Body of pancreas (tissue), 4 donors: ENCODE data around the gene CFAP46. TPM values are rescaled to one million over a fixed set of nuclear protein-coding genes. Genes with fewer than 3 reads are reported as not detected.

Experiments used
- ATAC-seq: fragments of 150-250 bp; one replicate; pipeline ENCODE4 v1.9.1; 2016
- DNase-seq, 4 donors: peaks; one replicate each; pipeline ENCODE4 v3.0.0-alpha.2; 2019
- H3K27ac ChIP-seq, 4 donors: fragments of 200-600 bp; sonication (generic); 1 replicate in 3 of 4; 2 replicates in 1 of 4; pipeline versions ENCODE4 v1.5.1 to v1.6.1; 2016 to 2019; ENCODE audit warnings: mild to moderate bottlenecking in 1 of 4, mixed read lengths in 1 of 4, moderate library complexity in 1 of 4
- H3K27me3 ChIP-seq, 2 donors: fragments of 200-600 bp; sonication (generic); one replicate each; pipeline ENCODE4 v1.6.0; 2016; ENCODE audit warnings: mild to moderate bottlenecking in 1 of 2
- H3K36me3 ChIP-seq, 2 donors: fragments of 200-600 bp; sonication (generic); replicated peaks in 1 of 2; 2 replicates each; pipeline ENCODE4 v1.5.1; 2016; ENCODE audit warnings: low read depth in 2 of 2; ENCODE audit not compliant: insufficient read depth in 1 of 2
- H3K4me1 ChIP-seq: fragments of 200-600 bp; sonication (generic); one replicate; pipeline ENCODE4 v1.6.0; 2016
- H3K4me3 ChIP-seq, 2 donors: fragments of 200-600 bp; sonication (generic); 1 replicate in 1 of 2; 2 replicates in 1 of 2; pipeline ENCODE4 v1.5.1; 2016 to 2019
- H3K9me3 ChIP-seq, 3 donors: fragments of 200-600 bp; sonication (generic); 1 replicate in 2 of 3; 2 replicates in 1 of 3; pipeline ENCODE4 v1.5.1; 2016
- POLR2A ChIP-seq, 3 donors: fragments of 450-650 bp; IDR thresholded peaks; one replicate each; pipeline ENCODE4 v1.6.1; 2016; ENCODE audit warnings: antibody characterized with exemption in 3 of 3, mild to moderate bottlenecking in 2 of 3
- WGBS, 2 donors: methylation state at CpG; one replicate each; pipeline ENCODE4 v1.1.5; 2017; 5-methylcytosine and 5-hydroxymethylcytosine counted together
- intact Hi-C: fragments of 100-400 bp; cut with DNase I; formaldehyde crosslinking; loops from one replicate; pipeline ENCODE4 v1.15.1; 2023
- total RNA-seq, 2 donors: library from RNA; depleted of rRNA; stranded (reverse); fragments of >200 nt; gene quantifications; one replicate each; pipeline ENCODE4 v1.1.0, GENCODE V29; 2016
- TF ChIP-seq, protein P1 (sequence below), 7 experiments: fragments of 450-650 bp in 4 of 7; fragments of 200-600 bp in 3 of 7; sonication (generic) in 3 of 7; IDR thresholded peaks; one replicate each; pipeline ENCODE4 v1.5.1; 2016 to 2019; ENCODE audit warnings: antibody characterized with exemption in 7 of 7

The CFAP46 gene
- total RNA-seq, 2 donors from 2014 or later, result 0.33 to 0.52 TPM

DNA sequence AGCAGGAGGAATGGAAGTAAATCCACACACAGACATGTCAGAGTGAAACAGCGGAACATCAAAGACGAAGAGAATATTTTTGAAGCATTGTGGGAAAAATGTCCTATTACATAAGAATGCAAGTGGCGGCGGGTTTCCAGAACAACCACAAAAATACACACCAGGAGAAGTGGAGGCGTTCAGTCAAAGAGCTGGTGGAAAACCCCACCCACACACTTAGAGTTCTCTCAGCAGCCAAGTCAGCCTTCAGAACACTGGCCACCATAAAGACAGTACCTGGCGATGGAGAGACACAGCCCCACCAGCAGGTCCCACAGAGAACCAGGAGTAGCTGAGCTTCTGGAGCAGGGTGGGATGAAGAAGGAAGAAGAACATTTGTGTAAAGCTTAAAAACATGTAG lies 180.1 kb downstream of the CFAP46 start:
- no peak for ATAC-seq
- TF ChIP-seq POLR2A (IDR thresholded peaks at IDR 0.05), result no peak
- TF ChIP-seq, protein P1, sequence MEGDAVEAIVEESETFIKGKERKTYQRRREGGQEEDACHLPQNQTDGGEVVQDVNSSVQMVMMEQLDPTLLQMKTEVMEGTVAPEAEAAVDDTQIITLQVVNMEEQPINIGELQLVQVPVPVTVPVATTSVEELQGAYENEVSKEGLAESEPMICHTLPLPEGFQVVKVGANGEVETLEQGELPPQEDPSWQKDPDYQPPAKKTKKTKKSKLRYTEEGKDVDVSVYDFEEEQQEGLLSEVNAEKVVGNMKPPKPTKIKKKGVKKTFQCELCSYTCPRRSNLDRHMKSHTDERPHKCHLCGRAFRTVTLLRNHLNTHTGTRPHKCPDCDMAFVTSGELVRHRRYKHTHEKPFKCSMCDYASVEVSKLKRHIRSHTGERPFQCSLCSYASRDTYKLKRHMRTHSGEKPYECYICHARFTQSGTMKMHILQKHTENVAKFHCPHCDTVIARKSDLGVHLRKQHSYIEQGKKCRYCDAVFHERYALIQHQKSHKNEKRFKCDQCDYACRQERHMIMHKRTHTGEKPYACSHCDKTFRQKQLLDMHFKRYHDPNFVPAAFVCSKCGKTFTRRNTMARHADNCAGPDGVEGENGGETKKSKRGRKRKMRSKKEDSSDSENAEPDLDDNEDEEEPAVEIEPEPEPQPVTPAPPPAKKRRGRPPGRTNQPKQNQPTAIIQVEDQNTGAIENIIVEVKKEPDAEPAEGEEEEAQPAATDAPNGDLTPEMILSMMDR (IDR thresholded peaks at IDR 0.05), result no peak
- H3K36me3 ChIP-seq, result no peaks in the 10 kb centered on the region
- no peaks in the 10 kb centered on the region for H3K9me3 ChIP-seq
- no peak overlapping the region for H3K27ac ChIP-seq
- no peak for DNase-seq
- no peaks in the 10 kb centered on the region for H3K4me1 ChIP-seq
- intact Hi-C loops, result no loop called here
- WGBS, 2 donors, result 82 to 92% methylated on average over 6 of the region's 6 CpGs
- no peaks in the 10 kb centered on the region for H3K27me3 ChIP-seq
- H3K4me3 ChIP-seq, result no peak overlapping the region

DNA sequence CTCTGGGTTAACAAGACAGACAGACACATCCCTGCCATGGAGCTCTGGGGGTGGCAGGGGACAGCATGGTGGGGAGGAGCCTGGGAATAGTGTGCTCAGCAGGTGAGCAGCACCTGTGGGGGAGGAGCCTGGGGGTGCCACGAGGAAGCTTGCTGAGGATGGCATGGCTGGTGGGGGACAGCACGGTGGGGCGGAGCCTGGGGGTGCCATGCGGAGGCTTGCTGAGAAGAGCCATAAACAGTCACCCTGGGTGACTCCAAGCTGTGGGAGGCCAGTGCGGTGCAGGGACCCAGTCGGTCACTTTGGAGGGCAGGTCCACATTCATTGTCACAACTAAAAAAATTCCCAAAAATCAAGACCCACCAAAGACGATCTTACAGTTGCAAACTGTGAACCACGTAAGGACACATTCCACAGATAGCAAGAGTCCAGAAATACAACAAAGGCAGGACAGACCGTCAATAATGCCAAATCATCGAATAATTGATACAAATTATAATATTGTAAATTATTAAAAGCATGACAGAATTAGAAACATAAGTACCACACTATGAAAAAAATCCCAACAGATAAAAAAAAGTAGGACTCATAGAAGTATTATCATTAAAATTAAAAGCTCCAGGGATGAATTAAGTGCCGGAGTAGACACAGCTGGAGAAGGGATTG lies 180.8 kb downstream of the CFAP46 start:
- WGBS, 2 donors, result 96% methylated on average over 11 of the region's 11 CpGs
- no peak for ATAC-seq
- H3K27me3 ChIP-seq, result no peaks in the 10 kb centered on the region
- H3K9me3 ChIP-seq, result no peaks in the 10 kb centered on the region
- H3K4me3 ChIP-seq, result no peak overlapping the region
- H3K27ac ChIP-seq, result no peak overlapping the region
- intact Hi-C loops, result no loop called here
- no peaks in the 10 kb centered on the region for H3K36me3 ChIP-seq
- no peak for DNase-seq
- H3K4me1 ChIP-seq, result no peaks in the 10 kb centered on the region
- TF ChIP-seq POLR2A (IDR thresholded peaks at IDR 0.05), result no peak
- TF ChIP-seq, protein P1 (IDR thresholded peaks at IDR 0.05), result no peak

GRCh38 chr10:132758865-132759264 lies 183.5 kb downstream of the CFAP46 start:
- H3K27ac ChIP-seq, result no peak overlapping the region
- H3K4me1 ChIP-seq, result no peaks in the 10 kb centered on the region
- H3K36me3 ChIP-seq, result peaks cover 0 to 2% of the 10 kb centered on the region in 2 donors
- DNase-seq (no peak), ATAC-seq (no peak)
- H3K4me3 ChIP-seq, result no peak overlapping the region
- TF ChIP-seq POLR2A (IDR thresholded peaks at IDR 0.05), result no peak
- no peaks in the 10 kb centered on the region for H3K9me3 ChIP-seq
- H3K27me3 ChIP-seq, result no peaks in the 10 kb centered on the region
- intact Hi-C loops, result no loop called here
- WGBS, 2 donors, result 93% methylated on average over 10 to 14 of the region's 14 CpGs

Other genes starting within 250 kb of the CFAP46 start
- gene NKX6-2, start 156.4 kb downstream of the CFAP46 start, total RNA-seq, result 1 to 10 TPM in 1 of 2 donors, not detected in 1; 2.1 TPM
- under 1 TPM in 1 of 2 donors, not detected in 1; under 0.01 TPM for gene ADGRA1, start 145.4 kb upstream of the CFAP46 start, total RNA-seq
- 1 to 10 TPM in 1 of 2 donors, under 1 TPM in 1; 0.52 to 3.3 TPM for gene KNDC1, start 217.6 kb upstream of the CFAP46 start, total RNA-seq